GM21360 (cell line): ENCODE measurements around the gene GLRA2.

Source experiments
- ATAC-seq: cut with Tn5 transposase; IDR thresholded peaks from one replicate; pipeline ENCODE4 v1.9.1; 2021; ENCODE audit warnings: mild to moderate bottlenecking, moderate library complexity; ENCODE audit not compliant: unreplicated experiment

GLRA2 gene

DNA sequence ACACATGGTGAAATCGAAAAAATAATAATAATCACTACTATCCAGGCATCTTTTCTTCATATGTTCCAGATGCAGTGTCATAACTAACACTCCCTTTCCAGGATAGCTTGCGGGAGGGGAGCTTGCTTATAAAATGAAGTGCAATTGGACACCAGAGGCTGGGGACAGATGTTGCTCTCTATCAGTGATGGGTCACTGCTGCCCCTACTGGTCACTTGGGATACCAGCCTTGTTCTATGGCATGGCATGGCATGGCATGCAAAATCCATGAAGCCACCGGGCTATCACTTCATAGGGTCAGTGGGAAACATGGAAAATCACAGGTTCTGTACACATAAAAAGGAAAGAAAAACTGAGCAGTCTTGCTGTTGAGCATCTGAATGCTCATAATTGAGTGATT, 168.1 kb downstream of the GLRA2 start:
- ATAC-seq: peak; percentile 86

DNA sequence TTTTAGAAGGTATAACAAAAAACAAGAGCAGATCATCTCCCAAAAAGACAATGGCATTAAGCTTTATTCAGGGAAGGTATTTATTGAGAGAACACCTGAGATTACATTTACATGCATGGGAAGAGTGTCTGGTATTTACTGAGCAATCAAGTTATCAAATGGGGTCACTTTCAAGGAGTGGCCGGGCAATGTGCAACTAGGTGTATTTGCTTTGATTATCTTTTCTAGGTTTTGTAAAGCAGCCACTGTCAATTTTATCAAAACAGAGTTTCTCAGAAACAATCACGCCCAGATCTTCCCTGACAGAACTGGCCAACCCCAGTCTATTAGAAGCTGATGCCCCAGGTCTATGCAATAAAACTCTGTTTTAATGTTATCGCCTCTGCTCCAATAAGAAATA, 169.5 kb downstream of the GLRA2 start:
- ATAC-seq: no peak

DNA sequence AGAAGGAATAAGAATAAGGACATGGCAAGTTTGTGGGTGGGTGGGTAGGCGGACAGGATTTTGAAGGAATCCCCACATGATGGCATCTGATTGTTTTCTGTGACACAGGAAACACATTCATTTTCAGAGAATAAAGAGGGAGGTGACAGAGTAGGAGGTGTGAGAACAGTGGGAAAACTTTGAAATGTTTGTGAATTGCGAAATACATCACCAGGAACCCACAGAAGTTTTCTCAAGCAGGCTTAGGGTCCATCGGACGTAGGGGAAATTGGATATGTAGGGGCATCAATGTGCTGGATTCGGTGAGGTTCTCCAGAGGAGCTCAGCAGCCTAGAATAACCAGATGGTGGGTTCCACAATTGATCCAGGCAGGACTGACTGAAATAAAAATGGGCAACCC, 171.6 kb downstream of the GLRA2 start:
- ATAC-seq: no peak

DNA sequence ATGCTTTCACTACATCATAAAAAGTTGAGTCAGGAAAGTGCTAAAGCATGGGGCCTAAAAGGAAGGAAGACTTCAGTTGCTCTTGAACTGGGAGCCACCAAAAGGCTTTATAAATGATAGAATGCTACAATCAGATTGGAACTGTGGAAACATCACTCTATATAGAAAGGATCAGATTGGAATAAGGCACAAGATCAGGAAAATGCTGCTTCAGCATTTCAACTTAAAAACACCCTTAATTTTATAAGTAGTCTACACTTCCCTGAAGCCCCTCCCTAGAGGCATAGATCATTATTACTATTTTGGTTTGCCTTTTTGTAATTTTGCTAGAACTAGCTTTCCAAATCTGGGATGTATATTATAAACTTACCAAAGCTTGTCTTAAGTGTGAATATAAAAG, 172.8 kb downstream of the GLRA2 start:
- no peak for ATAC-seq

DNA sequence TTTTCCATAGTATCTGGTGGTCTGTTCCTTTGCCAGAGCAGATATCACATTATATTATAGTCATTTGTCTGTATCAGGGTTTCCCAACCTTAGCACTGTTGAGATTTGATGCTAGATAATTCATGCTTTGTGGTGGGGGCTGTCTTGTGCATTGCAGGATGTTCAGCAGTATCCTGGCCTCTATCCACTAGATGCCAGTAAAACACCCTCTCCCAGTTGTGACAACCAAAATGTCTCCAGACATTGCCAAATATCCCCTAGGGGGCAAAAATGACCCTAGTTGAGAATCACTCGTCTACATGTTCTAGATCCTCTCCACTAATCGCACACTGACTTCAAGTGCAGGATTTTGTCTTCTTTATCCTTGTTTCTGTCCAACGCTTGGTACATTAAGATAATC, 182.8 kb downstream of the GLRA2 start:
- no peak for ATAC-seq

DNA sequence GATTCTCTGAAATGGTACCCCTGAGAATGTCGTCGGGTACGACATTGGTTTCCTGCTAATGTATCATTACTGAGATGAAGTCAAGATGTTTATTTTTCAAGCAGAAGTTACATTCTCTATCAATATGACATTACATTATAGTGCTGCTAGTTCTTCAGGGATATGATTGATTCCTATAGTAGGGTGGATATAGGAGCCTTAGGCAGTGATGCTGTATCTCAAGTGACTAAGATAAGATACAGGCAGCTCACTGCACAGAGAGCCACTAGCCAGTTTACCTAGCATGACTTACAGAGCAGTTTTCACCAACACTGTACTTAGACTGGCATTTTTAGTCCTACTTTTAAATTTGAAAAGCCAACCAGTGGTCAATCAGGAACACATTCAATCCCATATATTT, 188.6 kb downstream of the GLRA2 start:
- no peak for ATAC-seq

DNA sequence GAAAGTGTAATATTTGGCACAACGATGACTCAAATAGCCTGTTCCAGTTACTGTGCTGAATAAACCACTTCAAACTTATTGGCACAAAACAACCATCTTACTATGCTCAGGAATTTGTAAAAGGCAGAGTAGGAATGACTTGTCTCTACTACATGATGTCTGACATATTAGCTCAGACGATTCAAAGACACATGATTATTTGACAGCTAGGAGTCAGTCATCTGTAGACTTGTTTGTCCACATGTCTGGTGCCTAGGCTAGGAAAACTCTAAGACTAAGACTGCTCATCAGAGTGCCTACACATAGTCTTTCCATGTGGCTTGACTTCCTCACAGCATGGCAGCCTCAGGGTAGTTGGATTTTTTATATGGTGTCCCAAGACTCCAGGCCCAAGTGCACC, 189.1 kb downstream of the GLRA2 start:
- no peak for ATAC-seq

DNA sequence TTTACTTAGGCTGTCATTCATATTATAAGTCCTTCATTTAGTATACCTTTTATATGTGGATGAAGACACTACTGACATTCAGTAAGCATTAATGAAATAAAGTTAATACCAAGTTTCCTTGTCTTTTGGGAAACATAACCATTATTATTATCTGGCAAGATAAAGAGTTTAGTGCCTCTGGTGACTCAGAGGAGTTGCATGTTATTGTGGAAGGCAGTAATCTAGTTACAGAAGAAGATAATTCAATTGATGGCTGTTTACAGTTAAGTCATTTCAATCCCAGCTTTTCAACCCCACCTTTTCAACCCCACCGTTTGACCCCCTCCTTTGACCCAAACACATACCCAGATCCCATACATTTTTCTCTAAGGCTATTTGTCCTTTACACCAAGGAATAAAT, 199.7 kb downstream of the GLRA2 start:
- ATAC-seq: no peak

DNA sequence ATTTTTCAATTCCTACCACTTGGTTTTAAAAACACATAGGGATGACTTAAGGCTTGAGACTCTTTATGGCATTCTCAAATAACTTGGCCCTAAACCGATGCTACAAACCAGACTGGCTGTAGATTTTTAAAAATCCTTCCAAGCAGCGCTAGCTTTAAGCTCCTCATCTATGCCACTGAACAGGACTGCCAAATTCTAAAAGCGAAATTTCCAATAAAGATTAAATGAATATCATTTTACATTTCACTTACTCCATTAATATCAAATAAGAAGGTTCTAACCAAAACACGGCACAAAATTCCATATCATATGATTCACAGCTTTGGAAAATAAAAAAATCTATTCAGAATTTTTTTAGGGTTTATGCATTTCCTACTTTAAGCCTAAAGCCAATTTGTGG, 209.3 kb downstream of the GLRA2 start:
- ATAC-seq: no peak

DNA sequence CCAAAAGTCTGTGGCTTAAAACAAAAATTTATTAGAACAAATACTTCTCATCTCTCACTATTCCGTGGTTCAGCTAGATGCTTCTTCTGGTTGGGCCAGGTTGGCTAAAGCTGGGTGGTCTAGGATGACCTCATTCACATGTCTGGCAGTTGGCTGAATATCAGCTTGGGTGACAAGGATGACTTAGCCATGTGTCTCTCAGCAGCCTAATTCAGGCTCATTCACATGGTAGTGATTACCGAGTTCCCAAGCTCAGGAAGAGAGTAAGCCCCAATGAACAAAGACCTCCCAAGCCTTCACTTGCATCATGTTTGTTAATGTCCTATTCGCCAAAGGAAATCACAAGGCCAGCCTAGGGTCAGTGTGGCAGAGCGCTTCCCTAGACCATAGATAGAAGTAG, 224.1 kb downstream of the GLRA2 start:
- no peak for ATAC-seq

DNA sequence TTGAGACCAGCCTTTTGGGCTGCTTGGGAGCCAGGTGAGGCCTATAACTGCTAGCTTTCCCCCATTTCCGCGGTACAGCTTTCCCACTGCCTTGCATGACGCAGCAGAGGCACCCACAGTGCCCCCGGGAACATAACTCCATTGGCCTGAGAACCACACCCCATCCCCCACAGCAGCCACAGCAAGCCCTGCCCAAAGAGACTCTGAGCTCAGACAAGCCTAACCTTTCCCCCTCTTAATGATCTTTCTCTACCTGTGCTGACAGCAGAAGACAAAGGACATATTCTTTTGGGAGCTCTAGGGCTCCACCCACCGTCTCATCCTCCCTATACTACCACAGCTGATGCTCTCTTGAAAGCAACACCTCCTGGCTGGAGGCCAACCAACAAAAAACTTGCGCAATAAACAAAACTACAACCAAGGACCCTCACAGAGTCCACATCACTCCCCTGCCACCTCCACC, 228.7 kb downstream of the GLRA2 start:
- ATAC-seq: no peak

DNA sequence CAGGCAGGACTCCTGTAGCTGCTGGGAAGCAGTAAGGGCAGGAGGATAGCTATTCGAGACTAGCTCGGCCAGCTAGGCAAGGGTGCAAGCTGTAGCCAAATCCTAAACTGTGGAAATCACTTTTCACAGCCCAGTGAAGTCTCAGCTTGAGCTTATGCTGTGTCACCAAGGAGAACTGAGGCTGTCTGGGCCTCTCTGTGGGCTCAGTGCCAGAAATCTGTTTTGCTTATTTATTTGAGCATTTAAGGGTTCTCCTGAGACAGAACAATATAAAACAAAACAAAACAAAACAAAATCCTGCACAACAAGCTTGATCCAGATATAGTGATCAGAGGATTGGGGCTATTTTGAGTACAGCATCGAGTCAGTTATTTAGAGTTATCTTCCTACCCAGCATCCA, 246.1 kb downstream of the GLRA2 start:
- ATAC-seq: no peak

DNA sequence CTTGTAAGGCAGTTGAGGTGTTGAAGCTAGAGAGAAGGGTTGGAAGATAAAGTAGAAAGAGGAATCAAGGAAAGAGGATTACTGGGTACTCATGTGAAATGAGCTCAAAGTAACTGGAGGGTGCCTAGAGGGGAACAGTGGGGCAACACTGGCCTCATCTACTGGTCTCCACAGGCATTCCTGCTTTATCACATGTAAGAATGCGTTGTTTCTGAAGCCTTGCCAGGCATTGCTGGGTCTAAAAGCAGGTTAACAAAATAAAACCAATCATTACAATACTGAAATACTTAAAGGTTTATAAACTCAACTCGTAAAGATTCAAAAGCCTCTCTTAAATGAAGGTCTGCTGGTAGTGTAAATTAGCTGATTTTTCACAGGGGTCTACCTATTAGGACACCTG, 247.6 kb downstream of the GLRA2 start:
- ATAC-seq: no peak

DNA sequence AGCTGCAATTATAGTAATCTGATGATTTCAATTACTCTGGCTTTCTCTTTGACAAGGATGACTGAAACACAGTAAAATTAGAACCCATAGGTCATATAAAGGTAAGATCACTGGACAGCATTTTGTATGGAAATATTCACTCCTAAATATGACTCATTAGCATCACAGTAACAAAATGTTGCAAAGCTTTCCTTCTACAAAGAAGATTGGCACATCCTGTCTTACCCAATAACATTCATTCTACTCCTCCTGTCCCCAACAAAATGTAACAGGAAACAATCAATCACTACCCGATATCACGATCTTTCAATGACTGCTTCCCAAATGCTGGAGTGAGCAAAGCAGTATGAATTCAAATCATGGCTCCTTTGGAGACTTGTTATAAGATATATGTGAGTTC, 248.2 kb downstream of the GLRA2 start:
- no peak for ATAC-seq

DNA sequence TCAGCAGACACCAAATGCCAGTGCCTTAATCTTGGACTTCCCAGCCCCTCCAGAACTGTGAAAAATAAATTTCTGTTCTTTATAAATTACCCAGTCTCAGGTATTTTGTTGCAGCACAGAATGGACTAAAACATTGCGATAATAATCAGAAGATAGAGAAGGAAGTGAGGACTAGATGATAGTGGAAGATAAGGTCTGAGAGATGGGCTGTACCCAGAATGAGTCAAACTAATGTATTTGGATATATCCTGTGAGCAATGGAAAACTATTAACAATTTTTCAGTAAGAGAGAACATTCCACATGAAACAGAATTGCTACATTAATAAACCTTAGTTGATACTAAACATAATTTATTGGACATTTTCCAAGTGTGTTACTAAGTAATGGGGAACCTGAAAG, 250.2 kb downstream of the GLRA2 start:
- no peak for ATAC-seq
